T-helper 1 cell (primary cell): ENCODE data around the gene SYNE1.
"Not testable (repeated sequence)": the region's sequence is repeated elsewhere in the genome, so short reads cannot be mapped to it uniquely, and the experiment has no call there.

Source experiments
- DNase-seq, 5 donors: peaks; one replicate each; pipeline ENCODE4 v3.0.0-alpha.2; 2012 to 2020

The SYNE1 gene

GRCh38 chr6:152364866-152365265 is 272.3 kb downstream of the SYNE1 start:
- no peak for DNase-seq

- no peak for DNase-seq
Observed at GRCh38 chr6:152360034-152360433, 277.1 kb downstream of the SYNE1 start.

- peak in 2 of 5 donors; percentile 6 to 33 for DNase-seq
Observed at GRCh38 chr6:152356662-152357061, 280.5 kb downstream of the SYNE1 start.

- DNase-seq = no peak
Observed at GRCh38 chr6:152356016-152356415, 281.1 kb downstream of the SYNE1 start.

GRCh38 chr6:152355166-152355565 is 282.0 kb downstream of the SYNE1 start:
- no peak for DNase-seq

- no peak for DNase-seq
Observed at GRCh38 chr6:152353440-152353839, 283.7 kb downstream of the SYNE1 start.

- DNase-seq = no peak
Observed at GRCh38 chr6:152351742-152352141, 285.4 kb downstream of the SYNE1 start.

- DNase-seq = no peak
Observed at GRCh38 chr6:152351110-152351509, 286.1 kb downstream of the SYNE1 start.

GRCh38 chr6:152348116-152348515 is 289.0 kb downstream of the SYNE1 start:
- DNase-seq = no peak

- no peak for DNase-seq
Observed at GRCh38 chr6:152343735-152344360, 293.3 kb downstream of the SYNE1 start.

- DNase-seq = no peak
Observed at GRCh38 chr6:152341596-152341995, 295.6 kb downstream of the SYNE1 start.

- DNase-seq = peak in 4 of 5 donors; percentile 25 to 45 (median 34)
Observed at GRCh38 chr6:152338335-152339125, 298.6 kb downstream of the SYNE1 start.

GRCh38 chr6:152334555-152334954 is 302.6 kb downstream of the SYNE1 start:
- no peak for DNase-seq

- DNase-seq = no peak
Observed at GRCh38 chr6:152330961-152331360, 306.2 kb downstream of the SYNE1 start.

GRCh38 chr6:152329638-152330448 is 307.3 kb downstream of the SYNE1 start:
- DNase-seq = no peak

- not testable (repeated sequence) for DNase-seq
Observed at GRCh38 chr6:152328200-152328599, 309.0 kb downstream of the SYNE1 start.

- DNase-seq = no peak
Observed at GRCh38 chr6:152323376-152323775, 313.8 kb downstream of the SYNE1 start.

- no peak for DNase-seq
Observed at GRCh38 chr6:152318278-152318677, 318.9 kb downstream of the SYNE1 start.

GRCh38 chr6:152316024-152316423 is 321.1 kb downstream of the SYNE1 start:
- no peak for DNase-seq

- no peak for DNase-seq
Observed at GRCh38 chr6:152314483-152314832, 322.7 kb downstream of the SYNE1 start.

GRCh38 chr6:152313542-152314482 is 323.4 kb downstream of the SYNE1 start:
- no peak for DNase-seq

GRCh38 chr6:152312434-152312833 is 324.7 kb downstream of the SYNE1 start:
- no peak for DNase-seq
